ENCODE measurements around the gene USP44.
"Not testable (repeated sequence)": the region's sequence is repeated elsewhere in the genome, so short reads cannot be mapped to it uniquely, and the experiment has no call there.

USP44 gene

GRCh38 chr12:95571369-95571768 is 20.1 kb upstream of the USP44 start:
- no peak for TF ChIP-seq CTCF (conservative IDR thresholded peaks at IDR 0.05; ENCODE audit: low read depth)
- DNase-seq (ENCODE audit: low spot score), result no peak
- ChIA-PET POLR2A (ENCODE audit: low non-redundant PET) (no interaction called here), CTCF (interaction anchor here (0.6 to 1.0 kb wide), 2 partner anchors 10 to 830 kb away, joined by 4 read pairs; no protein-coding TSS in a partner anchor)
- no peak overlapping the region for H3K27ac ChIP-seq

- DNase-seq (ENCODE audit: low spot score); CTCF ChIA-PET; POLR2A ChIA-PET (ENCODE audit: low non-redundant PET); H3K27ac ChIP-seq: not testable (repeated sequence)
Measured at GRCh38 chr12:95568045-95568444, 16.8 kb upstream of the USP44 start.

- TF ChIP-seq CTCF (conservative IDR thresholded peaks at IDR 0.05; ENCODE audit: low read depth), result no peak
- DNase-seq (ENCODE audit: low spot score), result no peak
- H3K27ac ChIP-seq, result no peak overlapping the region
- POLR2A ChIA-PET (ENCODE audit: low non-redundant PET), result no interaction called here
- CTCF ChIA-PET, result interaction anchor here (0.6 kb wide), 1 partner anchor 1523 kb away, joined by 3 read pairs; no protein-coding TSS in a partner anchor
Measured at GRCh38 chr12:95557625-95558024, 6.3 kb upstream of the USP44 start.

GRCh38 chr12:95554532-95555071 is 3.3 kb upstream of the USP44 start:
- DNase-seq (ENCODE audit: low spot score), result no peak
- CTCF ChIA-PET, result interaction anchor here (0.6 kb wide), 1 partner anchor 22 kb away, joined by 4 read pairs; no protein-coding TSS in a partner anchor
- H3K27ac ChIP-seq, result no peak overlapping the region
- TF ChIP-seq CTCF (conservative IDR thresholded peaks at IDR 0.05; ENCODE audit: low read depth), result no peak
- POLR2A ChIA-PET (ENCODE audit: low non-redundant PET), result no interaction called here

- POLR2A ChIA-PET (ENCODE audit: low non-redundant PET), result no interaction called here
- CTCF ChIA-PET, result interaction anchor here (0.6 kb wide), 1 partner anchor 364 kb away, joined by 4 read pairs; no protein-coding TSS in a partner anchor
- H3K27ac ChIP-seq, result no peak overlapping the region
- no peak for DNase-seq (ENCODE audit: low spot score)
- TF ChIP-seq CTCF (conservative IDR thresholded peaks at IDR 0.05; ENCODE audit: low read depth), result no peak
Measured at GRCh38 chr12:95553197-95553943, 2.1 kb upstream of the USP44 start.

- ChIA-PET CTCF (interaction anchor here (0.6 kb wide), 1 partner anchor 286 kb away, joined by 4 read pairs; no protein-coding TSS in a partner anchor), POLR2A (ENCODE audit: low non-redundant PET) (no interaction called here)
- H3K27ac ChIP-seq, result no peak overlapping the region
- DNase-seq (ENCODE audit: low spot score), result no peak
- TF ChIP-seq CTCF (conservative IDR thresholded peaks at IDR 0.05; ENCODE audit: low read depth), result no peak
Measured at GRCh38 chr12:95551913-95552516, 739 bp upstream of the USP44 start.

Measured in RWPE1 (cell line).